ENCODE measurements around the gene CRY2. TPM values are rescaled to one million over a fixed set of nuclear protein-coding genes. Genes with fewer than 3 reads are reported as not detected.

Gene CRY2
- total RNA-seq, 1 donor from 2014 or later = 10.8 TPM

DNA sequence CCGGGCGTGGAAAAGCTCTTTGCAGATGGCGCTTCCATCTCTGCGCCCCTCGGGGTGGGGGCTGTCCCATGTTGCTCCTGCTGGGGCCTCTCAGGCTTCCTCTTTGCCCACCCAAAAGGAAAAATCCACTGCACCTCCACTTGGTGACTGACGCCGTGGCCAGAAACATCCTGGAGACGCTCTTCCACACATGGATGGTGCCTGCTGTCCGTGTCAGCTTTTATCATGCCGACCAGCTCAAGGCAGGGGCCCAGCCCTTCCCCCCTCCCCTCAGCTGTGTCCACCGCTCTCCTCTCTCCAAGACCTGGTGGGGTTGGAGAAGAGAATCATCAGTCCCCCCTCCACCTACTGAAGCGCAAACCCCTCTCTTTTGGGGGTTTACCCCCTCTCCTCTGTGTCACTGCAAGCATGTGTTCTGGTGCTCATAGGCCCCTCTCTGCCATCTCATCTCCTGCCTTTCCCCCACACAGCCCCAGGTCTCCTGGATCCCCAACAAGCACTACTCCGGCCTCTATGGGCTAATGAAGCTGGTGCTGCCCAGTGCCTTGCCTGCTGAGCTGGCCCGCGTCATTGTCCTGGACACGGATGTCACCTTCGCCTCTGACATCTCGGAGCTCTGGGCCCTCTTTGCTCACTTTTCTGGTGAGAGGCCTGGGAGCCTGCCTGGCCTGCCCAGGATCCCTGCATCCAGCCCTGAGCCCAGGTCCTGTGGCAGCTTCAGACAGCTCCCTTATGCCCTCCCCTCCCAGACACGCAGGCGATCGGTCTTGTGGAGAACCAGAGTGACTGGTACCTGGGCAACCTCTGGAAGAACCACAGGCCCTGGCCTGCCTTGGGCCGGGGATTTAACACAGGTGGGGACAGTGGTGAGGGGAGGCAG lies 77.0 kb downstream of the CRY2 start:
- Histone ChIP-seq H3K27me3 (ENCODE audit: control insufficient read depth, insufficient read depth, low read length) (no peaks in the 10 kb centered on the region), H3K36me3 (ENCODE audit: control insufficient read depth, insufficient read depth, low read length) (no peaks in the 10 kb centered on the region), H3K4me3 (ENCODE audit: low read depth, low read length) (no peak overlapping the region)
- FAIRE-seq (no peak), DNase-seq (ENCODE audit: low read depth) (no peak)
- TF ChIP-seq, protein P1, sequence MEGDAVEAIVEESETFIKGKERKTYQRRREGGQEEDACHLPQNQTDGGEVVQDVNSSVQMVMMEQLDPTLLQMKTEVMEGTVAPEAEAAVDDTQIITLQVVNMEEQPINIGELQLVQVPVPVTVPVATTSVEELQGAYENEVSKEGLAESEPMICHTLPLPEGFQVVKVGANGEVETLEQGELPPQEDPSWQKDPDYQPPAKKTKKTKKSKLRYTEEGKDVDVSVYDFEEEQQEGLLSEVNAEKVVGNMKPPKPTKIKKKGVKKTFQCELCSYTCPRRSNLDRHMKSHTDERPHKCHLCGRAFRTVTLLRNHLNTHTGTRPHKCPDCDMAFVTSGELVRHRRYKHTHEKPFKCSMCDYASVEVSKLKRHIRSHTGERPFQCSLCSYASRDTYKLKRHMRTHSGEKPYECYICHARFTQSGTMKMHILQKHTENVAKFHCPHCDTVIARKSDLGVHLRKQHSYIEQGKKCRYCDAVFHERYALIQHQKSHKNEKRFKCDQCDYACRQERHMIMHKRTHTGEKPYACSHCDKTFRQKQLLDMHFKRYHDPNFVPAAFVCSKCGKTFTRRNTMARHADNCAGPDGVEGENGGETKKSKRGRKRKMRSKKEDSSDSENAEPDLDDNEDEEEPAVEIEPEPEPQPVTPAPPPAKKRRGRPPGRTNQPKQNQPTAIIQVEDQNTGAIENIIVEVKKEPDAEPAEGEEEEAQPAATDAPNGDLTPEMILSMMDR (IDR thresholded peaks at IDR 0.05; ENCODE audit: insufficient read depth, low read length, severe bottlenecking) = no peak

- DNase-seq (ENCODE audit: low read depth) (no peak), FAIRE-seq (no peak)
- no peaks in the 10 kb centered on the region for H3K36me3 ChIP-seq (ENCODE audit: control insufficient read depth, insufficient read depth, low read length)
- no peaks in the 10 kb centered on the region for H3K27me3 ChIP-seq (ENCODE audit: control insufficient read depth, insufficient read depth, low read length)
- no peak overlapping the region for H3K4me3 ChIP-seq (ENCODE audit: low read depth, low read length)
- TF ChIP-seq, protein P1 (IDR thresholded peaks at IDR 0.05; ENCODE audit: insufficient read depth, low read length, severe bottlenecking) = no peak
These were observed 77.7 kb downstream of the CRY2 start for GRCh38 chr11:45924927-45925326.

DNA sequence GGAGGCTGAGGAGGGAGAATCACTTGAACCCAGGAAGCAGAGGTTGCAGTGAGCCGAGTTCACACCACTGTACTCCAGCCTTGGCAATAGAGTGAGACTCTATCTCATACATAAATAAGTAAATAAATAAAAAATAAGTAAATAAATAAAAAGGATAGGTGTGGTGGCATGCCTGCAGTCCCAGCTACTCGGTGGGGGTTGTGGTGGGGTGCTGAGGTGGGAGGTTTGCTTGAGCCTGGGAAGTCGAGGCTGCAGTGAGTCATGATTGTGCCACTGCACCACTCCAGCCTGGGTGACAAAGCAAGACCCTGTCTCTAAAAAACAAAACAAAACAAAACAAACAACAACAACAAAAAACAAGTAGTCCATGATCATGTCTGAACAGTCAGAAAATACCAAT lies 78.3 kb downstream of the CRY2 start:
- no peaks in the 10 kb centered on the region for H3K27me3 ChIP-seq (ENCODE audit: control insufficient read depth, insufficient read depth, low read length)
- TF ChIP-seq, protein P1 (IDR thresholded peaks at IDR 0.05; ENCODE audit: insufficient read depth, low read length, severe bottlenecking) = no peak
- no peaks in the 10 kb centered on the region for H3K36me3 ChIP-seq (ENCODE audit: control insufficient read depth, insufficient read depth, low read length)
- FAIRE-seq = no peak
- H3K4me3 ChIP-seq (ENCODE audit: low read depth, low read length) = no peak overlapping the region
- no peak for DNase-seq (ENCODE audit: low read depth)

GRCh38 chr11:45926001-45926401 lies 78.7 kb downstream of the CRY2 start:
- no peak for FAIRE-seq

DNA sequence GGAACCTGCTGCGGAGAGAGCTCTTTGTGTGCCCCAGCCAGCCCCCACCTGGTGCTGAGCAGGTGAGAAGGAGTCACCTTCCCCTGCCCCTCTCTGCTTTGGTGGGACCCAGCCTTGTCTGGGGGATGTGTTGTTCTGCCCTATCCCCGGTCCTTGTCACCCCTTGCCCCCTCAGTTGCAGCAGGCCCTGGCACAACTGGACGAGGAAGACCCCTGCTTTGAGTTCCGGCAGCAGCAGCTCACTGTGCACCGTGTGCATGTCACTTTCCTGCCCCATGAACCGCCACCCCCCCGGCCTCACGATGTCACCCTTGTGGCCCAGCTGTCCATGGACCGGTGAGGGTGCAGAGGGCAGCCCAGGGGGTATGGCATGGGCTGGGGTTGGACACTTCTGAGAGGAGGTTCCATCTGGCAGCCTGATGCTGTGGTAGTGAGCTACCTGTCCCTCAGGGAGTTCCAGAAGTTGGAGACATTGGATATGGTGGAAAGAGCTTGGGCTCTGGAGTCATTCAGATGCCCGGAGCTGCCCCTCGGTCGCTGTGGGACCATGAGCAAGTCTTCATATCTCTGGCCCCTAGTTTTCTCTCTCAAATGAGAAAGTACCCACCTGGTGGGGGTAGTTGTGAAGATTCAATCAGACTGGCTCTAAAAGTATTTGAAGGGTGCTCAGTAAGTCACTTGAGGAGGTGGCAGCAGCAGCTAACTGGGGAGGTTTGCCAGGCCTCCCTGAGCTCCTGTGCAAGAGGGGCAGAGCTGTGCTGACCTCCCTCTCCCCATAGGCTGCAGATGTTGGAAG lies 79.5 kb downstream of the CRY2 start:
- H3K36me3 ChIP-seq (ENCODE audit: control insufficient read depth, insufficient read depth, low read length) = no peaks in the 10 kb centered on the region
- DNase-seq (ENCODE audit: low read depth) (no peak), FAIRE-seq (no peak)
- H3K4me3 ChIP-seq (ENCODE audit: low read depth, low read length) = no peak overlapping the region
- no peaks in the 10 kb centered on the region for H3K27me3 ChIP-seq (ENCODE audit: control insufficient read depth, insufficient read depth, low read length)
- TF ChIP-seq, protein P1 (IDR thresholded peaks at IDR 0.05; ENCODE audit: insufficient read depth, low read length, severe bottlenecking) = no peak

More at GRCh38 chr11:45926001-45926401, 78.7 kb downstream of the CRY2 start:
- no peaks in the 10 kb centered on the region for H3K36me3 ChIP-seq (ENCODE audit: control insufficient read depth, insufficient read depth, low read length)
- no peak for DNase-seq (ENCODE audit: low read depth)
- no peaks in the 10 kb centered on the region for H3K27me3 ChIP-seq (ENCODE audit: control insufficient read depth, insufficient read depth, low read length)
- TF ChIP-seq, protein P1 (IDR thresholded peaks at IDR 0.05; ENCODE audit: insufficient read depth, low read length, severe bottlenecking) = no peak
- no peak overlapping the region for H3K4me3 ChIP-seq (ENCODE audit: low read depth, low read length)

All from bronchial epithelial cell (primary cell).